Body of pancreas (tissue), 4 donors: ENCODE measurements around the gene NPNT. TPM values are rescaled to one million over a fixed set of nuclear protein-coding genes. Genes with fewer than 3 reads are reported as not detected.

ENCODE experiments used
- ATAC-seq: fragments of 150-250 bp; one replicate; pipeline ENCODE4 v1.9.1; 2016
- DNase-seq, 4 donors: peaks; one replicate each; pipeline ENCODE4 v3.0.0-alpha.2; 2019
- H3K27ac ChIP-seq, 4 donors: fragments of 200-600 bp; sonication (generic); 1 replicate in 3 of 4; 2 replicates in 1 of 4; pipeline versions ENCODE4 v1.5.1 to v1.6.1; 2016 to 2019; ENCODE audit warnings: mild to moderate bottlenecking in 1 of 4, mixed read lengths in 1 of 4, moderate library complexity in 1 of 4
- H3K27me3 ChIP-seq, 2 donors: fragments of 200-600 bp; sonication (generic); one replicate each; pipeline ENCODE4 v1.6.0; 2016; ENCODE audit warnings: mild to moderate bottlenecking in 1 of 2
- H3K36me3 ChIP-seq, 2 donors: fragments of 200-600 bp; sonication (generic); replicated peaks in 1 of 2; 2 replicates each; pipeline ENCODE4 v1.5.1; 2016; ENCODE audit warnings: low read depth in 2 of 2; ENCODE audit not compliant: insufficient read depth in 1 of 2
- H3K4me1 ChIP-seq: fragments of 200-600 bp; sonication (generic); one replicate; pipeline ENCODE4 v1.6.0; 2016
- H3K4me3 ChIP-seq, 2 donors: fragments of 200-600 bp; sonication (generic); 1 replicate in 1 of 2; 2 replicates in 1 of 2; pipeline ENCODE4 v1.5.1; 2016 to 2019
- H3K9me3 ChIP-seq, 3 donors: fragments of 200-600 bp; sonication (generic); 1 replicate in 2 of 3; 2 replicates in 1 of 3; pipeline ENCODE4 v1.5.1; 2016
- CTCF ChIP-seq, 7 experiments: fragments of 450-650 bp in 4 of 7; fragments of 200-600 bp in 3 of 7; sonication (generic) in 3 of 7; IDR thresholded peaks; one replicate each; pipeline ENCODE4 v1.5.1; 2016 to 2019; ENCODE audit warnings: antibody characterized with exemption in 7 of 7
- POLR2A ChIP-seq, 3 donors: fragments of 450-650 bp; IDR thresholded peaks; one replicate each; pipeline ENCODE4 v1.6.1; 2016; ENCODE audit warnings: antibody characterized with exemption in 3 of 3, mild to moderate bottlenecking in 2 of 3
- WGBS, 2 donors: methylation state at CpG; one replicate each; pipeline ENCODE4 v1.1.5; 2017; 5-methylcytosine and 5-hydroxymethylcytosine counted together
- intact Hi-C: fragments of 100-400 bp; cut with DNase I; formaldehyde crosslinking; loops from one replicate; pipeline ENCODE4 v1.15.1; 2023
- total RNA-seq, 2 donors: library from RNA; depleted of rRNA; stranded (reverse); fragments of >200 nt; gene quantifications; one replicate each; pipeline ENCODE4 v1.1.0, GENCODE V29; 2016

The NPNT gene
- total RNA-seq, 2 donors from 2014 or later = 28.7 to 29.1 TPM

GRCh38 chr4:105896984-105897775 lies 1.9 kb downstream of the NPNT start:
- Histone ChIP-seq H3K36me3 (no peaks in the 10 kb centered on the region), H3K4me3 (peak overlapping the region; percentile 64 to 68), H3K4me1 (peaks cover 31% of the 10 kb centered on the region), H3K9me3 (no peaks in the 10 kb centered on the region), H3K27me3 (no peaks in the 10 kb centered on the region), H3K27ac (peak overlapping the region in 3 of 4 donors; percentile 54 to 93 (median 81))
- intact Hi-C loops = no loop called here
- WGBS, 2 donors = 10 to 11% methylated on average over 3 of the region's 3 CpGs
- ATAC-seq (no peak), DNase-seq (no peak)
- TF ChIP-seq POLR2A (IDR thresholded peaks at IDR 0.05) (no peak), CTCF (IDR thresholded peaks at IDR 0.05) (no peak)

GRCh38 chr4:105900541-105900940 lies 5.3 kb downstream of the NPNT start:
- Histone ChIP-seq H3K36me3 (no peaks in the 10 kb centered on the region), H3K4me1 (peaks cover 31% of the 10 kb centered on the region), H3K27ac (peak overlapping the region in 1 of 4 donors; percentile 7), H3K27me3 (no peaks in the 10 kb centered on the region), H3K9me3 (no peaks in the 10 kb centered on the region), H3K4me3 (no peak overlapping the region)
- 38 to 56% methylated on average over 2 of the region's 2 CpGs for WGBS, 2 donors
- no peak for TF ChIP-seq POLR2A (IDR thresholded peaks at IDR 0.05)
- TF ChIP-seq CTCF (IDR thresholded peaks at IDR 0.05) = no peak
- intact Hi-C loops = no loop called here
- no peak for ATAC-seq
- DNase-seq = no peak

GRCh38 chr4:105902550-105903262 lies 7.4 kb downstream of the NPNT start:
- H3K27ac ChIP-seq = no peak overlapping the region
- H3K4me3 ChIP-seq = no peak overlapping the region
- no peaks in the 10 kb centered on the region for H3K27me3 ChIP-seq
- DNase-seq (no peak), ATAC-seq (no peak)
- intact Hi-C loops = no loop called here
- H3K36me3 ChIP-seq = no peaks in the 10 kb centered on the region
- peaks cover 21% of the 10 kb centered on the region for H3K4me1 ChIP-seq
- WGBS, 2 donors = 48 to 54% methylated on average over 2 of the region's 2 CpGs
- no peak for TF ChIP-seq CTCF (IDR thresholded peaks at IDR 0.05)
- H3K9me3 ChIP-seq = no peaks in the 10 kb centered on the region

GRCh38 chr4:105909787-105910281 lies 14.6 kb downstream of the NPNT start:
- DNase-seq = peak in 3 of 4 donors; percentile 22 to 26 (median 25)
- 25 to 39% methylated on average over 2 of the region's 2 CpGs for whole genome bisulfite sequencing, 2 donors
- Histone ChIP-seq H3K9me3 (no peaks in the 10 kb centered on the region), H3K4me3 (no peak overlapping the region), H3K4me1 (peaks cover 18% of the 10 kb centered on the region), H3K27ac (peak overlapping the region in 2 of 4 donors; percentile 52 to 59), H3K36me3 (no peaks in the 10 kb centered on the region), H3K27me3 (no peaks in the 10 kb centered on the region)
- intact Hi-C loops = no loop called here
- ATAC-seq = peak; percentile 77
- TF ChIP-seq CTCF (IDR thresholded peaks at IDR 0.05) (no peak), POLR2A (IDR thresholded peaks at IDR 0.05) (no peak)
